Natural killer cell (primary cell): Measurements from ENCODE around the gene SH3BP5. TPM values are rescaled to one million over a fixed set of nuclear protein-coding genes. Genes with fewer than 3 reads are reported as not detected.
A peak's percentile ranks its signal among the peaks of the same experiment; 100 is the strongest.

ENCODE experiments used
- ATAC-seq, 3 donors: fragments of 150-1000 bp in 2 of 3; fragments of 200-7000 bp in 1 of 3; cut with Tn5 transposase; 1 replicate in 1 of 3; 2 replicates in 2 of 3; pipeline ENCODE4 v1.10.0; 2021; ENCODE audit warnings: mild to moderate bottlenecking in 2 of 3, moderate library complexity in 2 of 3
- DNase-seq, 2 donors: peaks; one replicate each; pipeline versions ENCODE4 v3.0.0 to v3.0.0-alpha.2; 2013 to 2021; ENCODE audit warnings: mixed read lengths in 1 of 2
- H3K27ac ChIP-seq: one replicate; pipeline ENCODE4 v1.5.1; 2013; ENCODE audit warnings: mild to moderate bottlenecking, low read length
- H3K27me3 ChIP-seq: one replicate; pipeline ENCODE4 v1.6.1; 2013; ENCODE audit warnings: low read length; ENCODE audit not compliant: control insufficient read depth, insufficient read depth
- H3K36me3 ChIP-seq: one replicate; pipeline ENCODE4 v1.6.1; 2013; ENCODE audit warnings: low read length; ENCODE audit not compliant: control insufficient read depth, insufficient read depth
- H3K4me1 ChIP-seq: one replicate; pipeline ENCODE4 v1.6.1; 2013; ENCODE audit warnings: low read length; ENCODE audit not compliant: control insufficient read depth, insufficient read depth
- H3K4me3 ChIP-seq: one replicate; pipeline ENCODE4 v1.5.1; 2013; ENCODE audit warnings: low read length
- H3K9me3 ChIP-seq: one replicate; pipeline ENCODE4 v1.6.1; 2013; ENCODE audit warnings: low read length; ENCODE audit not compliant: control insufficient read depth, insufficient read depth
- H3K27ac Mint-ChIP-seq, 2 donors: one replicate each; pipeline ENCODE4 v1.8.0; 2022; ENCODE audit warnings: mild to moderate bottlenecking in 2 of 2, mixed read lengths in 2 of 2, moderate library complexity in 1 of 2
- H3K27me3 Mint-ChIP-seq, 2 donors: one replicate each; pipeline ENCODE4 v1.8.0; 2022; ENCODE audit warnings: low read depth in 2 of 2, mixed read lengths in 2 of 2
- H3K36me3 Mint-ChIP-seq: one replicate; pipeline ENCODE4 v1.8.0; 2022; ENCODE audit warnings: mixed read lengths
- H3K4me1 Mint-ChIP-seq, 2 donors: one replicate each; pipeline ENCODE4 v1.8.0; 2022; ENCODE audit warnings: mixed read lengths in 2 of 2
- H3K4me3 Mint-ChIP-seq: one replicate; pipeline ENCODE4 v1.8.0; 2022; ENCODE audit warnings: mild to moderate bottlenecking, moderate library complexity, mixed read lengths
- H3K9me3 Mint-ChIP-seq, 2 donors: one replicate each; pipeline ENCODE4 v1.8.0; 2022; ENCODE audit warnings: mixed read lengths in 2 of 2
- WGBS: methylation state at CpG from one replicate; pipeline ENCODE4 v1.1.7; 2013; ENCODE audit warnings: missing lambda C conversion rate; ENCODE audit not compliant: insufficient coverage; 5-methylcytosine and 5-hydroxymethylcytosine counted together
- intact Hi-C: fragments of 100-400 bp; cut with micrococcal nuclease; formaldehyde crosslinking; loops from one replicate; pipeline ENCODE4 v1.14.2; 2022
- total RNA-seq, 4 donors: library from RNA; stranded (reverse); fragments of 120-200 nt in 1 of 4; gene quantifications; one replicate each; pipeline versions ENCODE4 v1.2.3 to v1.2.4, GENCODE V29; 2013 to 2022
- TF ChIP-seq, protein P1 (sequence below): fragments of 200-600 bp; IDR thresholded peaks from one replicate; pipeline ENCODE4 v1.8.0; 2022; ENCODE audit warnings: antibody characterized with exemption

Gene SH3BP5
- total RNA-seq, 3 donors from 2014 or later (not counting 1 experiment from before 2014, with no cell fraction given) = 89.4 to 129 (median 91.0) TPM

DNA sequence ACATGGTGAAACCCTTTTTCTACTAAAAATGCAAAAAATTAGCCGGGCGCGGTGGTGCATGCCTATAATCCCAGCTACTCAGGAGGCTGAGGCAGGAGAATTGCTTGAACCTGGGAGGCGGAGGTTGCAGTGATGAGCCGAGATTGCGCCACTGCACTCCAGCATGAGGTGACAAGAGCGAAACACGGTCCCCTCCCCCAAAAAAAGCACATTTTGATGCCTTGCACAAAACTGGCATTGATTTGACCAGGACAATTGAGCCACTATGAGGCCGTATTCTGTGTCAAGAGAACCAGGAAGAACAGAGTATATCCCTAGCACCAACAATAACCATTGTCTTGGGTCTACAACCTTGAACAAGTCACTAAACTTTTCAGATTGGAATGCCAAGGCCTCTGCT is 50.6 kb downstream of the SH3BP5 start:
- Histone ChIP-seq H3K36me3 (peaks cover 23% of the 10 kb centered on the region), H3K27ac (no peak overlapping the region), H3K4me1 (peaks cover 70% of the 10 kb centered on the region), H3K9me3 (no peaks in the 10 kb centered on the region), H3K27me3 (no peaks in the 10 kb centered on the region), H3K4me3 (no peak overlapping the region)
- Mint-ChIP-seq H3K4me1 (peaks cover 94 to 97% of the 10 kb centered on the region in 2 donors), H3K4me3 (no peak overlapping the region), H3K27me3 (no peaks in the 10 kb centered on the region), H3K27ac (peak overlapping the region; percentile 80 to 92), H3K36me3 (no peaks in the 10 kb centered on the region), H3K9me3 (no peaks in the 10 kb centered on the region)
- TF ChIP-seq, protein P1, sequence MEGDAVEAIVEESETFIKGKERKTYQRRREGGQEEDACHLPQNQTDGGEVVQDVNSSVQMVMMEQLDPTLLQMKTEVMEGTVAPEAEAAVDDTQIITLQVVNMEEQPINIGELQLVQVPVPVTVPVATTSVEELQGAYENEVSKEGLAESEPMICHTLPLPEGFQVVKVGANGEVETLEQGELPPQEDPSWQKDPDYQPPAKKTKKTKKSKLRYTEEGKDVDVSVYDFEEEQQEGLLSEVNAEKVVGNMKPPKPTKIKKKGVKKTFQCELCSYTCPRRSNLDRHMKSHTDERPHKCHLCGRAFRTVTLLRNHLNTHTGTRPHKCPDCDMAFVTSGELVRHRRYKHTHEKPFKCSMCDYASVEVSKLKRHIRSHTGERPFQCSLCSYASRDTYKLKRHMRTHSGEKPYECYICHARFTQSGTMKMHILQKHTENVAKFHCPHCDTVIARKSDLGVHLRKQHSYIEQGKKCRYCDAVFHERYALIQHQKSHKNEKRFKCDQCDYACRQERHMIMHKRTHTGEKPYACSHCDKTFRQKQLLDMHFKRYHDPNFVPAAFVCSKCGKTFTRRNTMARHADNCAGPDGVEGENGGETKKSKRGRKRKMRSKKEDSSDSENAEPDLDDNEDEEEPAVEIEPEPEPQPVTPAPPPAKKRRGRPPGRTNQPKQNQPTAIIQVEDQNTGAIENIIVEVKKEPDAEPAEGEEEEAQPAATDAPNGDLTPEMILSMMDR = no peak
- WGBS = 94% methylated on average over 9 of the region's 9 CpGs
- ATAC-seq (no peak), DNase-seq (no peak)
- intact Hi-C loops = no loop called here

DNA sequence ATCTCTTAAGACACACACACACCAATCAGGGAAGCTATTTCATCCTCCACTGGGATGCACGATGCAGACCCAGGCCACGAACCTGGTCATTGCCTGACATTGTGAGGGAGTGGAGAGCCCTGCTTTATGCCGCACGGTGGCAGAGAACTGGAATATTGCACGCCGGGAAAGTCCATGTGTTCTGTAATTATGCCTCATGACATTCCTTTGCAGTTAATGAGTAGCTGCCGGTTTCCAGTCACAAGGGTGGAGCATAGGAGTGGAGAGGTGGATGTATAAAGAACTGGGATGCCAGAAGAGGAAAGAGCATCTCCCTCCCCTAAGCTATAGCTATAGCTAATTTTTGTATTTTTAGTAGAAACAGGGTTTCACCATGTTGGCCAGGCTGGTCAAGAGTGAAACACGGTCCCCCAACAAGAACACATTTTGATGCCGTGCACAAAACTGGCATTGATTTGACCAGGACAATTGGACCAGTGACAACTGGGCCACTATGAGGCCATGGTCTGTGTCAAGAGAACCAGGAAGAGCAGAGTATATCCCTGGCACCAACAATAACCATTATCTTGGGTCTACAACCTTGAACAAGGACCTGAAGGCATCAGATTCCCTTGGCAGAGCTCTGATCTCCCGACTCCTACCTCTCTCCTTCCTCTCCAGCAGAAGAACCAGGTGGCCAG is 51.4 kb downstream of the SH3BP5 start:
- TF ChIP-seq, protein P1 = no peak
- DNase-seq = no peak
- Mint-ChIP-seq H3K9me3 (no peaks in the 10 kb centered on the region), H3K4me3 (peak overlapping the region; percentile 53), H3K4me1 (peaks cover 93 to 97% of the 10 kb centered on the region in 2 donors), H3K36me3 (no peaks in the 10 kb centered on the region), H3K27me3 (no peaks in the 10 kb centered on the region), H3K27ac (peak overlapping the region; percentile 80 to 92)
- ATAC-seq = no peak
- H3K27me3 ChIP-seq = no peaks in the 10 kb centered on the region
- no peaks in the 10 kb centered on the region for H3K9me3 ChIP-seq
- H3K4me1 ChIP-seq = peaks cover 72% of the 10 kb centered on the region
- H3K27ac ChIP-seq = no peak overlapping the region
- no peak overlapping the region for H3K4me3 ChIP-seq
- peaks cover 16% of the 10 kb centered on the region for H3K36me3 ChIP-seq
- 96% methylated on average over 10 of the region's 10 CpGs for WGBS
- intact Hi-C loops = no loop called here

DNA sequence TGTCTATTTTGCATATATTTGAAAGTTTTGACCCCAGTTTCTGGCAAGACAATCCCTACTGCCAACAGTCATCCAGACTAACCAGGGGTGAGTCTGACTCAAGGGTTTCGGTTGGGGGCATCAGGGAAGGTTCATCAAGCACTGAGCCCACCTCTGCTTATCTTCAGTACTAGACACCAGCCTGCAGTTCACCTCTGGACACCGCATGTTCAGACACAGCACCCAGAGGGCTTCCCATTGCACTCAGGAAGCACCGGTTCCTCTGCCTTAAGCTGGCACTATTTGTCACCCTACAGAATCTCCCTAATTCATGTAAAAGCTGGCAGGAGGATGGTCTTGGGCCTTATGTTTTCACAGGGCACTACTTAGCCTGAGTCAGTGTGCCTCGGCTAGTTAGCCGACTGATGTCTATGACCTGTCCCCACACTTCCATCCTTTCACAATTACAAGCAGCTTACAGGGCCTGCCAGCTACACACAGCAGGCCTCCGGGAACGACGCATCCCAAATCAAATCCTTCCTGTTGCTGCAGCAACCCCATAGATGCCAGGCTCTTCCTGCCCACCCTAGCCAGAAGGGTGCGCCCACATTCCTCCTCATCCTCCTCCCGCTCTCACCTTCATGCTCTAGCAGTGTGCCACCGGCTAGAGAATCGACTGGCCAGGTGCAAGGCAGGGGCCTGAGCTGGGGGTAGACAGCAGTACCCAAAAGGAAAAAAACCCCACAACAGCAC is 52.5 kb downstream of the SH3BP5 start:
- Mint-ChIP-seq H3K4me1 (peaks cover 92 to 97% of the 10 kb centered on the region in 2 donors), H3K9me3 (no peaks in the 10 kb centered on the region), H3K36me3 (no peaks in the 10 kb centered on the region), H3K4me3 (peak overlapping the region; percentile 49), H3K27ac (peak overlapping the region; percentile 80 to 92), H3K27me3 (no peaks in the 10 kb centered on the region)
- Histone ChIP-seq H3K27ac (no peak overlapping the region), H3K4me3 (no peak overlapping the region), H3K36me3 (peaks cover 9% of the 10 kb centered on the region), H3K27me3 (no peaks in the 10 kb centered on the region), H3K4me1 (peaks cover 80% of the 10 kb centered on the region), H3K9me3 (no peaks in the 10 kb centered on the region)
- intact Hi-C loops = no loop called here
- WGBS = 87% methylated on average over 12 of the region's 12 CpGs
- TF ChIP-seq, protein P1 = no peak
- ATAC-seq = no peak
- no peak for DNase-seq
